Measurements from ENCODE around the gene CPXM2. TPM values are rescaled to one million over a fixed set of nuclear protein-coding genes. Genes with fewer than 3 reads are reported as not detected.

Gene CPXM2
- total and polyA plus RNA-seq, 2 experiments from 2014 or later, result 14.8 to 19.8 TPM

DNA sequence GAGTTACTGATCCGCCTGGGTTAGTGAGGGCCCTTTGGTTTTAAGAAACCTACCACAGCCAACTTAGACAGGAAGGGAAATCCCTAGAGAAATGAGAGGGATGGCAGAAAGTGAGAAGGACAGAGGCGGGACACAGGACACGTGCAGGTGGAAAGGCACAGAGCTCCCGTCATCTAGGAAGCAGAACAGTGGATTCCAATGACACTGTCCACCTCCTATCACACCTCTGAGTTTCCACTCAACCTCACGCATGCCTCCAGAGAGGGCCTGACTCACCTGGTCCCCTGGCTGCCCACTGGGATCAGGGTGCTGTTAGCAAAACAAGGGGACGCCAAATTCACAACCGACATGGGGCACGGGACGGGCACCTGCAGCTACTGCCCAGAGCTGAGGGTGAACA, 26.3 kb downstream of the CPXM2 start:
- no peaks in the 10 kb centered on the region for H3K36me3 ChIP-seq (ENCODE audit: low read depth)
- no peak for TF ChIP-seq EZH2phosphoT487 (IDR thresholded peaks at IDR 0.05; ENCODE audit: insufficient read depth, low read depth)
- no peak for TF ChIP-seq EZH2 (IDR thresholded peaks at IDR 0.05; ENCODE audit: insufficient read depth, poor library complexity, severe bottlenecking)
- in situ Hi-C loops (cut with MboI), result no loop called here
- H3K4me2 ChIP-seq (ENCODE audit: unreplicated experiment), result no peak overlapping the region
- WGBS, 2 experiments (ENCODE audit: low coverage in 1 of 2, low lambda C conversion rate in 2 of 2, missing lambda C conversion rate in 2 of 2), result 88 to 93% methylated on average over 9 of the region's 9 CpGs
- H3K4me1 ChIP-seq (ENCODE audit: insufficient read depth), result peaks cover 9% of the 10 kb centered on the region
- H3K79me2 ChIP-seq (ENCODE audit: insufficient read depth), result no peaks in the 10 kb centered on the region
- H3K4me3 ChIP-seq, result no peak overlapping the region
- H3K27ac ChIP-seq, result no peak overlapping the region
- H3K27me3 ChIP-seq (replicated peaks; ENCODE audit: insufficient read depth), result 0 out of 2 replicates have a peak, but pooled peaks cover 3% of the 10 kb centered on the region
- H3F3A ChIP-seq (ENCODE audit: insufficient read depth), result no peaks in the 10 kb centered on the region
- H4K20me1 ChIP-seq (ENCODE audit: insufficient read depth), result no peaks in the 10 kb centered on the region
- H3K9ac ChIP-seq, result no peak overlapping the region
- DNase-seq, result no peak
- no peak overlapping the region for H2AFZ ChIP-seq
- no peaks in the 10 kb centered on the region for H3K9me3 ChIP-seq (ENCODE audit: low read depth)
- no peaks in the 10 kb centered on the region for H3K9me2 ChIP-seq (ENCODE audit: insufficient read depth)

DNA sequence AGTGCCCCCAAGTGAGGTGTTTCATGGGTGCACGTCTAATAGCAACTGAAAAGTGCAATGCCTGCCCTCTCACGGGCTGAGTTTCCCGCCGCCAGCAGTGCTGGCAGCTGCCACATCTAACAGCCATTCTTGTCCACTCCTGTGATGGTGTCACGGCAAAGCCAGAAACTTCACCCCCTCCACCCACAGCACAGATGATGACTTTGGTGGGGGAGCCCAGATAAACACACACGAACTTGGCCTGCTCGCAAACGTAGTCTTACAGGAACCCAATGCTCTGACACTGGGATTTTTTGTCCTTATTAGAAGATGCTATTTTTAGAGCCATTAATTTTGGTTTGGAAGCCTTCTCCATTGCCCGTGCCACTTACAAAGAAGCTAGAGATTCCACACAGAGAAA, 26.7 kb downstream of the CPXM2 start:
- Histone ChIP-seq H3K36me3 (ENCODE audit: low read depth) (no peaks in the 10 kb centered on the region), H3K27ac (no peak overlapping the region), H3K9me3 (ENCODE audit: low read depth) (no peaks in the 10 kb centered on the region), H3F3A (ENCODE audit: insufficient read depth) (no peaks in the 10 kb centered on the region), H3K4me1 (ENCODE audit: insufficient read depth) (peaks cover 9% of the 10 kb centered on the region), H2AFZ (no peak overlapping the region), H3K27me3 (replicated peaks; ENCODE audit: insufficient read depth) (0 out of 2 replicates have a peak, but pooled peaks cover 3% of the 10 kb centered on the region), H3K4me2 (ENCODE audit: unreplicated experiment) (no peak overlapping the region), H3K9me2 (ENCODE audit: insufficient read depth) (no peaks in the 10 kb centered on the region), H3K79me2 (ENCODE audit: insufficient read depth) (no peaks in the 10 kb centered on the region), H3K9ac (no peak overlapping the region), H3K4me3 (no peak overlapping the region), H4K20me1 (ENCODE audit: insufficient read depth) (no peaks in the 10 kb centered on the region)
- 86 to 90% methylated on average over 9 of the region's 9 CpGs for WGBS, 2 experiments (ENCODE audit: low coverage in 1 of 2, low lambda C conversion rate in 2 of 2, missing lambda C conversion rate in 2 of 2)
- in situ Hi-C loops (cut with MboI), result no loop called here
- no peak for DNase-seq
- TF ChIP-seq EZH2phosphoT487 (IDR thresholded peaks at IDR 0.05; ENCODE audit: insufficient read depth, low read depth) (no peak), EZH2 (IDR thresholded peaks at IDR 0.05; ENCODE audit: insufficient read depth, poor library complexity, severe bottlenecking) (no peak)

DNA sequence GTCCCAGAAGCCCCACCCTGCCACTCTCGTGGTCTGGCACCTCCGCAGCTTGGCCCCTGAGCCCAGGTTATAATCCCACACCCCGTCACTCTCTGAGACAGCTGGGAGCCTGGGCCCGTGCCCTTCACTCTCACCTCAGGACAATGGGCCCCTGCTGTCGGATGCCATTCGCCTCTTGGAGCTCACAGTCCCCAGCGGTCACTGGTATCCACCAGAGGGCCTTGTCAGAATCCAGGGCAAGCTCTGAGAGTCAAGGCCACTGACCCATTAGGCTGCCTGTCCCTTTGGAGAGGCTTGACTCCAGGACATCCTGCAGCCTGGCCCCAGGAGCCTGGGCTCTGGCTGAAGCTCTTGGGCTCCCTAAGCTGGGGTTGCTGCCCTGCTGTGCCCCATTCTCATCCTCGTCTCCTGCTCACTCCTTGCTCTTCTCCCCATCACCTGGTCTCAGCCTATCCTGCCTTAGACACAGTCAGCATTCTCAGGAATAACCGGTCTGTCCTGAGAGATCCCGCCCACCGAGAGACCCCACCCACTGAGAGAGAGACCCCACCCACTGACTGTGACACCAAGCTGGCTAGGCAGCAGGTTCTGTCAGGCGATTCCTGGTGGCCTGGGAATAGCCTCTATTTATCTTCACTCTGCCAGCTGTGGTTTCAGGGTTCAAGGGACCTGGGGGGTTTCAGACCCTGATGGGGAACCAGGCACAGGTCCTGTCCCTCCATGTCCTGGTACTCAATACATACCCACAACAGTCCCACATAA, 27.7 kb downstream of the CPXM2 start:
- no peaks in the 10 kb centered on the region for H3K9me3 ChIP-seq (ENCODE audit: low read depth)
- 88 to 90% methylated on average over 12 of the region's 12 CpGs for WGBS, 2 experiments (ENCODE audit: low coverage in 1 of 2, low lambda C conversion rate in 2 of 2, missing lambda C conversion rate in 2 of 2)
- H3K4me2 ChIP-seq (ENCODE audit: unreplicated experiment), result no peak overlapping the region
- H3F3A ChIP-seq (ENCODE audit: insufficient read depth), result no peaks in the 10 kb centered on the region
- DNase-seq, result no peak
- H4K20me1 ChIP-seq (ENCODE audit: insufficient read depth), result no peaks in the 10 kb centered on the region
- no peaks in the 10 kb centered on the region for H3K36me3 ChIP-seq (ENCODE audit: low read depth)
- no peaks in the 10 kb centered on the region for H3K9me2 ChIP-seq (ENCODE audit: insufficient read depth)
- no peak overlapping the region for H3K4me3 ChIP-seq
- H3K79me2 ChIP-seq (ENCODE audit: insufficient read depth), result no peaks in the 10 kb centered on the region
- no peak overlapping the region for H3K9ac ChIP-seq
- in situ Hi-C loops (cut with MboI), result no loop called here
- no peak overlapping the region for H2AFZ ChIP-seq
- TF ChIP-seq EZH2phosphoT487 (IDR thresholded peaks at IDR 0.05; ENCODE audit: insufficient read depth, low read depth), result no peak
- TF ChIP-seq EZH2 (IDR thresholded peaks at IDR 0.05; ENCODE audit: insufficient read depth, poor library complexity, severe bottlenecking), result no peak
- H3K4me1 ChIP-seq (ENCODE audit: insufficient read depth), result peaks cover 9% of the 10 kb centered on the region
- 0 out of 2 replicates have a peak, but pooled peaks cover 3% of the 10 kb centered on the region for H3K27me3 ChIP-seq (replicated peaks; ENCODE audit: insufficient read depth)
- no peak overlapping the region for H3K27ac ChIP-seq

DNA sequence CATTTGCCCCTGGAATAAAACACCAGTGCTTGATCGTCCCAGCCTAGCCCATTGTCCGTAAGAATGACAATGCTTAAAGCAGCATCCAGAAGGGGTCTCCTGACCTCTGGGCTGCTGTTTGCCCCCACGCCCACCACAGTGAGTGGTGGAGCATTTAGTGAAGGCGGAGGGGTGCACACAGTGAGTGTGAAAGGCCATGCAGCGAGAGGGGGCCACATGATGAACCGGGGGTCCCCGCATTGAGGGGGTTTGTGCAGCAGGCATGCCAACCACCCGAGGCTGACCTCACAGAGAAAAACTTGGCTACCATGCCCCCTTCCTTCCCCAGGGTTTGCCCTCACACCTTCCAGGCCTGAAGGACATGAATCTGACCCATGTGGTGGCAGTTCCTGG, 28.4 kb downstream of the CPXM2 start:
- no peaks in the 10 kb centered on the region for H3K36me3 ChIP-seq (ENCODE audit: low read depth)
- no peaks in the 10 kb centered on the region for H3K9me2 ChIP-seq (ENCODE audit: insufficient read depth)
- peak overlapping the region; percentile 36 for H3K4me2 ChIP-seq (ENCODE audit: unreplicated experiment)
- H3K27ac ChIP-seq, result no peak overlapping the region
- H3K79me2 ChIP-seq (ENCODE audit: insufficient read depth), result no peaks in the 10 kb centered on the region
- TF ChIP-seq EZH2phosphoT487 (IDR thresholded peaks at IDR 0.05; ENCODE audit: insufficient read depth, low read depth) (no peak), EZH2 (IDR thresholded peaks at IDR 0.05; ENCODE audit: insufficient read depth, poor library complexity, severe bottlenecking) (no peak)
- H3K9me3 ChIP-seq (ENCODE audit: low read depth), result no peaks in the 10 kb centered on the region
- no peaks in the 10 kb centered on the region for H3F3A ChIP-seq (ENCODE audit: insufficient read depth)
- no peak overlapping the region for H2AFZ ChIP-seq
- in situ Hi-C loops (cut with MboI), result no loop called here
- no peak for DNase-seq
- H4K20me1 ChIP-seq (ENCODE audit: insufficient read depth), result no peaks in the 10 kb centered on the region
- 49 to 56% methylated on average over 8 of the region's 8 CpGs for WGBS, 2 experiments (ENCODE audit: low coverage in 1 of 2, low lambda C conversion rate in 2 of 2, missing lambda C conversion rate in 2 of 2)
- H3K4me3 ChIP-seq, result no peak overlapping the region
- 0 out of 2 replicates have a peak, but pooled peaks cover 3% of the 10 kb centered on the region for H3K27me3 ChIP-seq (replicated peaks; ENCODE audit: insufficient read depth)
- H3K4me1 ChIP-seq (ENCODE audit: insufficient read depth), result peaks cover 16% of the 10 kb centered on the region
- no peak overlapping the region for H3K9ac ChIP-seq
